ENCODE measurements around the gene SLC4A5.
"Not testable (repeated sequence)": the region's sequence is repeated elsewhere in the genome, so short reads cannot be mapped to it uniquely, and the experiment has no call there.

SLC4A5 gene

DNA sequence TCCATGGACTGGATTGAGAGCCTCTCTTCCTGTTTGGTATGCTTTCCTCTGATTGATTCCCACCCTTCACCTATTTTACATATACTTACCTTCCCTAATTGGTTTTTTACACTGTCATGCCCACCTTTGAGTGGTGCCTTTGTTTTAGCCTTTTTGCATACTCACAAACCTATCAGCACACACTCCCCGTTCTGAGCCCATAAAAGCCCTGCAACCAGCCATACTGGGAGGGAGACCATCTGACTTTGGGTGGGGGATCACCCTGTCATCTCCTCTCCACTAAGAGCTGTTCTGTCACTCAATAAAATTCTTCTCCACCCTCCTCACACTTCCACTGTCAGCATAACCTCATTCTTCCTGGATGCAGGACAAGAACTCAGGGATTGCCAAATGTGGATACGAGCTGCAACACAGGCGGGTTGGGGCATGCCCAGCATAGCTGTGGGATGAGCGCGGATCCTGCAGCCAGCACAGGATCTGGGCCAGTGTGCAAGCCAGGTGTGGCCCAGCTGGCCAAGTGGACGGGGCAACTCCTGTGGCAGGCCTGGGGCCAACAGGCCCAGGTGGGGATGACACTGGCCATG, 155.1 kb downstream of the SLC4A5 start:
- TF ChIP-seq, protein P1, sequence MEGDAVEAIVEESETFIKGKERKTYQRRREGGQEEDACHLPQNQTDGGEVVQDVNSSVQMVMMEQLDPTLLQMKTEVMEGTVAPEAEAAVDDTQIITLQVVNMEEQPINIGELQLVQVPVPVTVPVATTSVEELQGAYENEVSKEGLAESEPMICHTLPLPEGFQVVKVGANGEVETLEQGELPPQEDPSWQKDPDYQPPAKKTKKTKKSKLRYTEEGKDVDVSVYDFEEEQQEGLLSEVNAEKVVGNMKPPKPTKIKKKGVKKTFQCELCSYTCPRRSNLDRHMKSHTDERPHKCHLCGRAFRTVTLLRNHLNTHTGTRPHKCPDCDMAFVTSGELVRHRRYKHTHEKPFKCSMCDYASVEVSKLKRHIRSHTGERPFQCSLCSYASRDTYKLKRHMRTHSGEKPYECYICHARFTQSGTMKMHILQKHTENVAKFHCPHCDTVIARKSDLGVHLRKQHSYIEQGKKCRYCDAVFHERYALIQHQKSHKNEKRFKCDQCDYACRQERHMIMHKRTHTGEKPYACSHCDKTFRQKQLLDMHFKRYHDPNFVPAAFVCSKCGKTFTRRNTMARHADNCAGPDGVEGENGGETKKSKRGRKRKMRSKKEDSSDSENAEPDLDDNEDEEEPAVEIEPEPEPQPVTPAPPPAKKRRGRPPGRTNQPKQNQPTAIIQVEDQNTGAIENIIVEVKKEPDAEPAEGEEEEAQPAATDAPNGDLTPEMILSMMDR (IDR thresholded peaks at IDR 0.05; ENCODE audit: insufficient read depth, missing control alignments): no peak
- no peak for DNase-seq (ENCODE audit: insufficient read length, low spot score)
- FAIRE-seq: no peak

DNA sequence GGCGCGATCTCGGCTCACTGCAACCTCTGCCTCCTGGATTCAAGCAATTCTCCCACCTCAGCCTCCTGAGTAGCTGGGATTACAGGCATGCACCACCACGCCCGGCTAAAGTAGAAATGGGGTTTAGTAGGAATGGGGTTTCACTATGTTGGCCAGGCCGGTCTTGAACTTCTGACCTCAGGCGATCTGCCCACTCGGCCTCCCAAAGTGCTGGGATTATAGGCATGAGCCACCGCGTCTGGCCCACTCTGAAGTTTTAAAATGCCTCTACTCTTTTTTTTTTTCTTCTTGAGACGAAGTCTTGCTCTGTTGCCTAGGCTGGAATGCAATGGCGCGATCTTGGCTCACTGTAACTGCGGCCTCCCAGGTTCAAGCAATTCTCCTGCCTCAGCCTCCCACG, 156.5 kb downstream of the SLC4A5 start:
- not testable (repeated sequence) for FAIRE-seq; DNase-seq (ENCODE audit: insufficient read length, low spot score)

DNA sequence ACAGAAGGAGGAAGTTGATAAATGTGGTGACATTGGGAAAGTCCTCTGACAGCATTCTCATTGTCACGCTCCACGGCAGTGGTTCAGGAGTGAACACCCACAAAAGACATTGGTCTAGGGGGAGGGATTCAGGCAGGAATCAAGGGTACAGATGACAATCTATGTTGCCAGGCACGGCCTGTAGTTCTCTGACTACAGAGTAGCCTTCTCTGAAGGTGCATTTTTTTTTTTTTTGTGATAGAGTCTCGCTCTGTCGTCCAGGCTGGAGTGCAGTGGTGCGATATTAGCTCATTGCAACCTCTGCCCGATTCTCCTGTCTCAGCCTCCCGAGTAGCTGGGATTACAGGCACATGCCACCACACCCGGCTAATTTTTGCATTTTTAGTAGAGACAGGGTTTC, 157.2 kb downstream of the SLC4A5 start:
- FAIRE-seq: no peak
- no peak for DNase-seq (ENCODE audit: insufficient read length, low spot score)

DNA sequence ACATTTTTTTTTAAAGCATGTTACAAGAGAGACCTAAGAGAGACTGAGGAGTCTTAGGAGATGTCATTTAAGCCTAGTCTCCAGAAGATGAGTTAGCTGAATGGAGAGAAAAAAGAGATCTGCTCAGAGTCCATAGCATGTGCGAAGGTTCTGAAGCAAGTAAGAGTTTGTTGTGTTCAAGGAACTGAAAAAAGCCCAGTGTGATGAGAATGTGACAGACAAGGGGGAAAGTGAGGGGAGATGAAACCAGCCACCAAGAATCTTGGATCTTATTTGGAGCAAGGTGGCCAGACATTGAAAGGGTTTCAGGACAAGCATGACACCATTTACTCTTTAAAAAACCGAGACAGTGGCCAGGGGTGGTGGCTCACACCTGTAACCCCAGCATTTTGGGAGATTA, 159.3 kb downstream of the SLC4A5 start:
- DNase-seq (ENCODE audit: insufficient read length, low spot score) (no peak), FAIRE-seq (no peak)
- TF ChIP-seq, protein P1 (IDR thresholded peaks at IDR 0.05; ENCODE audit: insufficient read depth, missing control alignments): no peak

More for the DNA sequence above, 157.2 kb downstream of the SLC4A5 start:
- TF ChIP-seq, protein P1 (IDR thresholded peaks at IDR 0.05; ENCODE audit: insufficient read depth, missing control alignments): no peak

DNA sequence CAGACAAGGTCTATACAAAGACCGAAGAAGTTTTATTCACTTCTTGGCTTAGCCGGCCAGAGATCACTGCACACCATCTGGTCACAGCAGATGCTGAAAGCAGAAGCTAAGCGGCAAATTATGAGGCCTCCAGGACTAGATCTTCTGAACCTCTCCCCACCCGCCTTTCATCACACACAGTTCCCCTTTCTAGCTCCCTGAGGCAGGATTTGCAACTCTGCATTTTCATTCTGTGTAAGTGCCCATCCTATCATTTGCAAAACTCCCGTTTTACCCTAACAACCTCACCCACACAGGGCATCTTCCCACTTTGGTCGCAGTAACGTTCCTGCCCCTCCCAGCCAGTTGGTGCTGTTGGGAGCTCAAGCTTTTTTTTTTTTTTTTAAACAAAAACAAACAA, 161.5 kb downstream of the SLC4A5 start:
- FAIRE-seq: peak; percentile 82
- TF ChIP-seq, protein P1 (IDR thresholded peaks at IDR 0.05; ENCODE audit: insufficient read depth, missing control alignments): no peak
- no peak for DNase-seq (ENCODE audit: insufficient read length, low spot score)

DNA sequence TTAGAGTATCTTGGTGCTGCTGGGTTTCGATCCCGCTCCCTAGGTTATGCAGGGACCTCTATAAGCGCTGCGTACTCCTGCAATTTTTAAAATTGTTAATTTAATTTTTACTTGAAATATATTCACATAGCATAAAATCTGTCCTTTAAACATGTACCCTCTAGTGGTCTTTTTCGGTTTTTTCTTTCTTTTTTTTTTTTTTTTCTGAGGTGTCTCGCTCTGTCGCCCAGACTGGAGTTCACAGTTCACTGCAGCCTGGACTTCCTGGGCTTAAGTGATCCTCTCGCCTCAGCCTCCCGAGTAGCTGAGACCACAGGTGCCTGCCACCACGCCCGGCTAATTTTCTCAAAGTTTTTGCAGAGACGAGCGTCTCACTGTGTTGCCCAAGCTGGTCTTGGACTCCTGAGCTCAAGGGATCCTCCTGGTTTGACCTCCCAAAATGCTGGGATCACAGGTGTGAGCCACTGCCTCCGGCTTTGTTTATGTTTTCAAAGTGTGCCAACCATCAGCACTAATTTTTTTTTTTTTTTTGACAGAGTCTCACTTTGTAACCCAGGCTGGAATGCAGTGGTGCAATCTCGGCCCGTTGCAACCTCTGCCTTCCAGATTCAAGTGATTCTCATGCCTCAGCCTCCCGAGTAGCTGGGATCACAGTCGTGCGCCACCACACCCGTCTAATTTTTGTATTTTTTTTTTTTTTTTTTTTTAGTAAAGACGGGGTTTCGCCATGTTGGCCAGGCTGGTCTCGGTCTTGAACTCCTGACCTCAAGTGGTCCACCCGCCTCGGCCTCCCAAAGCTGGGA, 164.0 kb downstream of the SLC4A5 start:
- FAIRE-seq (no peak), DNase-seq (ENCODE audit: insufficient read length, low spot score) (no peak)
- TF ChIP-seq, protein P1 (IDR thresholded peaks at IDR 0.05; ENCODE audit: insufficient read depth, missing control alignments): no peak

DNA sequence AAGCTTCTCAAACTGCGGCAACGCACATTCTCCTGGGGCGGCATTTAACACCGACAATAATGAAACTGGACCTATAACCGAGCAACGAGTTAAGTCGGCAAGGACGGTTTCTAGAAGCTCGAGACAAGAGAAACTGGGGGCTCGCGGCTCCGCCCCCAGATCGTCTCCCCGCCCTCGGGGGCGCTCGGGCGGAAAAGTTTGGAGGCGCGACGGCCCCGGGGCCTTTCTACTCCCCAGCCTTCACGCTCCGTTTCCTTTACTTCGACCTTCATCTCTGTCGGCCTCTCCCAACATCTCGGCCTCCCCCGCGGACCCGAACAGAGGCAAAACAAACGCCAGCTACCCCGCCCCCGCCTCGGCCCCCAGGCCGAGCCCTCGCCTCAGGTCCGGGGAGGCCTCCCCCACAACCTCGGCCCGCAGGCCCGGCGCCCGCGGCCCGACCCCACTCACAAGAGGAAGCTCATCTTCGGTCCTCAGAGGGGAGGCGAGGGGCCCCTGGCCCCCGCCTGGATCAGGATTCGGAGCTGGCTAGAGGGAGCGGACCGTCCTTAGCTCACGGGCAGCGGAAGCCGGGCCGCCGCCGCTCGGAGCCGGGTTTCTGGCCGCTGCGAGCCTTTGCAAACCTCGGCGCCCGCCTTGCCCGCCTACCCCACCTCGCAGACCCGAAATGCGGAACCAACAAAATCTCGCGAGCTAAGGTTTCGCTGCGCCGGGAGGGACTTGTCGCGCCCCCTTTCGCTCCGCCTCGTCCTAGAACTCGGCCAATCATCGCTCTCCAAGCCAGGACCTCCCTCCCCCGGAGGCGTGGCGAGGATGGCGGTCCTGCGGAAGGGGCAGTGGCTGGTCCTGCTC, 164.8 kb downstream of the SLC4A5 start, which contains the start of gene MOB1A:
MOB1A (minus strand) TSS at position 669 of the 852 bp plus-strand sequence; CDS start at position 464, 205 bp downstream.
- no peak for FAIRE-seq
- peak; percentile 70 for DNase-seq (ENCODE audit: insufficient read length, low spot score)

More for the DNA sequence above, 164.8 kb downstream of the SLC4A5 start, which contains the start of gene MOB1A:
- TF ChIP-seq, protein P1 (IDR thresholded peaks at IDR 0.05; ENCODE audit: insufficient read depth, missing control alignments): no peak
